Prostate gland (tissue), 2 donors: ENCODE measurements around the gene OR10AD1.

Source experiments
- CTCF ChIP-seq, 4 experiments: fragments of 200-600 bp in 2 of 4; fragments of 450-650 bp in 2 of 4; sonication (generic) in 2 of 4; IDR thresholded peaks; 1 replicate in 3 of 4; 2 replicates in 1 of 4; pipeline ENCODE4 v1.5.1; 2016 to 2019; ENCODE audit warnings: antibody characterized with exemption in 4 of 4, mild to moderate bottlenecking in 2 of 4, moderate library complexity in 2 of 4
- POLR2A ChIP-seq: fragments of 450-650 bp; IDR thresholded peaks from one replicate; pipeline ENCODE4 v1.6.1; 2016; ENCODE audit warnings: antibody characterized with exemption, mild to moderate bottlenecking

GRCh38 chr12:48160807-48161206, 42.3 kb downstream of the OR10AD1 start:
- TF ChIP-seq CTCF (IDR thresholded peaks at IDR 0.05) (no peak), POLR2A (no peak)
